ENCODE data around the gene TACC3.

TACC3 gene

DNA sequence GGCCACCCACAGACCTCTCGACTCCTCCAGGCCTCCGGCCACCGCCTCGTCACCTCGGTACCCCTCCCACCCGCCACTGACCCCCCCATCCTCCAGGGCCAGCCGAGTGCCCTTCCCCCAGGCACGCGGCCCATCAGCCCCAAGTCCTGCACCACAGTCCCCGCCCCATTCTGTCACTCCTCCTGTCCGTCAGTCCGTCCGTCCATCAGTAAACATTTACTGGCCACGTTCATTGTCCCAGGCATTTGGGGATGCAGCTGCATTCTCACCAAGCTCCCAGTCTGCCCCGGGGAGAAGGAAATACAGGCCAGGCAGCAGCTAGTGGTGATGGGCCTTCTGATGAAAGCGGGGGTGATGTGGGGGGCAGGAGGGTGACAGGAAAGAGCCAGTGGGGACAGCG, 36.5 kb downstream of the TACC3 start:
- TF ChIP-seq, protein P1, sequence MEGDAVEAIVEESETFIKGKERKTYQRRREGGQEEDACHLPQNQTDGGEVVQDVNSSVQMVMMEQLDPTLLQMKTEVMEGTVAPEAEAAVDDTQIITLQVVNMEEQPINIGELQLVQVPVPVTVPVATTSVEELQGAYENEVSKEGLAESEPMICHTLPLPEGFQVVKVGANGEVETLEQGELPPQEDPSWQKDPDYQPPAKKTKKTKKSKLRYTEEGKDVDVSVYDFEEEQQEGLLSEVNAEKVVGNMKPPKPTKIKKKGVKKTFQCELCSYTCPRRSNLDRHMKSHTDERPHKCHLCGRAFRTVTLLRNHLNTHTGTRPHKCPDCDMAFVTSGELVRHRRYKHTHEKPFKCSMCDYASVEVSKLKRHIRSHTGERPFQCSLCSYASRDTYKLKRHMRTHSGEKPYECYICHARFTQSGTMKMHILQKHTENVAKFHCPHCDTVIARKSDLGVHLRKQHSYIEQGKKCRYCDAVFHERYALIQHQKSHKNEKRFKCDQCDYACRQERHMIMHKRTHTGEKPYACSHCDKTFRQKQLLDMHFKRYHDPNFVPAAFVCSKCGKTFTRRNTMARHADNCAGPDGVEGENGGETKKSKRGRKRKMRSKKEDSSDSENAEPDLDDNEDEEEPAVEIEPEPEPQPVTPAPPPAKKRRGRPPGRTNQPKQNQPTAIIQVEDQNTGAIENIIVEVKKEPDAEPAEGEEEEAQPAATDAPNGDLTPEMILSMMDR (IDR thresholded peaks at IDR 0.05; ENCODE audit: control insufficient read depth, insufficient read depth, low read depth, low read length, missing control alignments) = no peak
- no peak for DNase-seq (ENCODE audit: low read depth)
- no peak overlapping the region for H3K4me3 ChIP-seq (ENCODE audit: control insufficient read depth, low read depth, low read length)

DNA sequence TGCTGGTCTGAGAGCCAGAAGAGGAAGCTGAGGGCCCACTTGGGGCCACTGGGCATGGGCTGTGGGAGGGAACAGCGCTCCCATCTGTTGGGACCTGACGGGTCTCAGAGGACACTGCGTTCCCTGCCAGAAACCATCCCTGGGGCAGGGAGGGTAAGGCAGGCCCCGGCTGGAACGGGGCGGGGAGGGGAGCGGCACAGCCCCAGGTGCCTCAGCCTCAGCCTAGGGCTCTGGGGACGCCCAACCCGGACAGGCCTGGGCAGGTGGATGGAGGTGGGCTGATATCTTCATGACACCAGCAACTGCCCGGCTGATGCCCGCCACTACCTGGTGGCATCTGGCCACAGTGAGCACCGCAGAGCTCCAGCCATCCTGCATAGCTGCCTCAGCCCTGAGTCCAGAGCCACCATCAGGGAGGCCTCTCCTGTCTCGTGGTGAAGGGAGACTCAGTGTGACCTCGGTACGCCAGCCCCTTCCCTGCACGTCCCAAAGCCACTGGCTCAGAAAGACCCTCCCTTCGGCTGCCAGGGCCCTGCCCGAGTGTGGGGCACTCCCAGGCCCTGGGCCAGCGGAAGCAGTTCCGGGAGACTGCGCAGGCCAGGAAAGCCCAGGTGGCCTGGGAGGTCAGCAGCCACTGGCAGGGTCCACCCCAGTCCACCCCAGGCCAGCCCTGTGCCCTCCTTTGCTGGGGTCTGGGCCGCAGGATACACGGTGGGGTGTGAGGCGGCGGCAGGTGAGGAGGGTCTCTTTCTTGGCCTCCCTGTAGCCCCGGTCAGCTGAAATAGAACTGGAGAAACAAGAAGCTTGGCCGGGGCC, 37.2 kb downstream of the TACC3 start:
- TF ChIP-seq, protein P1 (IDR thresholded peaks at IDR 0.05; ENCODE audit: control insufficient read depth, insufficient read depth, low read depth, low read length, missing control alignments) = no peak
- no peak for DNase-seq (ENCODE audit: low read depth)

DNA sequence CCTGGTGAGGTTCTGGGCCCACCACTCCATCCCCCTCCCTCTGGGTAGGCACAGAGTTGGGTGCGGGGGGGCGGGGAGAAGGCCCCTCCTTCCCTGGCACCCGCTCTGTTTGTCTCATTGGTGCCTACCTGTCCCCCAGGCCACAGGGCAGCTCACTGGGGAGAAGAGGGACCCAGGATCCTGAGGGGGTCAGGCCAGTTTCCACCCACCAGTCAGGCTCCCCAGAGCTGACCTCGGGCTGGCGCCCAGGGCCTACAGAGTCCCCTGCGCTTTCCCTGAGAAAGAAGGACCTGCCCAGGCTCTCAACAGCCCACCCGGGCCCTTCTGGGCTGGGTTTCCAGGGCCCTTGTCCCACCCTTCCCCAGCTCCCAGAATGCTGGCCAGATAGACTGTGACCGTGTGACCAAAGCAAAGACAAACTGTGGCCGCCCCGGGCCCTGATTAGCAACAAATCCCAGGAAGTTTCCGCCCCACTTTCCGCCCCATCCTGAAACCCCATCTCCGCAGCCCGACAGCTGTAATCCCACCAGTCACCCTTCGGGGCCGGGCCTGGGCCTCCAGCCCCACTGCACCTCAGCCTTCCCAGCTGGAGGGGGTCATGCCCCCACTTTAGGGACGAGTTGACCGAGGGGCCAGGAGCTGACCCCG, 38.0 kb downstream of the TACC3 start:
- DNase-seq (ENCODE audit: low read depth) = no peak
- H3K4me3 ChIP-seq (ENCODE audit: control insufficient read depth, low read depth, low read length) = no peak overlapping the region
- TF ChIP-seq, protein P1 (IDR thresholded peaks at IDR 0.05; ENCODE audit: control insufficient read depth, insufficient read depth, low read depth, low read length, missing control alignments) = no peak

More for the DNA sequence above, 37.2 kb downstream of the TACC3 start:
- no peak overlapping the region for H3K4me3 ChIP-seq (ENCODE audit: control insufficient read depth, low read depth, low read length)

DNA sequence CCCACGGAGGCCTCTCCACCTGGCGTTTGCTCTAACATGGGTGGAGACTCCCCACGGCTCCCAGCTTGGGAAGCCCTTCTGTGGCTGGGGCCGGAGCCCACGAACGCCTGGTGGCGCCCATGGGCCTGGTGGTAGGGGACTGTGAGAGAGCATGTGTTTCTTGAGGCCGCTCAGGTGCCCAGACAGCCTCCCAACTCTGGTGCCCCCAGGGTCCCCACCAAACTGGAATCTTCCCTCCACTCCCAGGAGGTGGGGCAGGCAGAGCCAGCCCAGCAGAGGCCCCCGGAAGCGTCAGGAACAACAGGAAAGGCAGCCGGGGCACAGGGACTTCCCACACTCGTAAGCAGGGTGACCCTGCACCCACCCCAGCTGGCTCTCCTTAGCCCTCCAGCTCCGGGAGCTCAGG, 38.5 kb downstream of the TACC3 start:
- no peak overlapping the region for H3K4me3 ChIP-seq (ENCODE audit: control insufficient read depth, low read depth, low read length)
- TF ChIP-seq, protein P1 (IDR thresholded peaks at IDR 0.05; ENCODE audit: control insufficient read depth, insufficient read depth, low read depth, low read length, missing control alignments) = no peak
- no peak for DNase-seq (ENCODE audit: low read depth)

DNA sequence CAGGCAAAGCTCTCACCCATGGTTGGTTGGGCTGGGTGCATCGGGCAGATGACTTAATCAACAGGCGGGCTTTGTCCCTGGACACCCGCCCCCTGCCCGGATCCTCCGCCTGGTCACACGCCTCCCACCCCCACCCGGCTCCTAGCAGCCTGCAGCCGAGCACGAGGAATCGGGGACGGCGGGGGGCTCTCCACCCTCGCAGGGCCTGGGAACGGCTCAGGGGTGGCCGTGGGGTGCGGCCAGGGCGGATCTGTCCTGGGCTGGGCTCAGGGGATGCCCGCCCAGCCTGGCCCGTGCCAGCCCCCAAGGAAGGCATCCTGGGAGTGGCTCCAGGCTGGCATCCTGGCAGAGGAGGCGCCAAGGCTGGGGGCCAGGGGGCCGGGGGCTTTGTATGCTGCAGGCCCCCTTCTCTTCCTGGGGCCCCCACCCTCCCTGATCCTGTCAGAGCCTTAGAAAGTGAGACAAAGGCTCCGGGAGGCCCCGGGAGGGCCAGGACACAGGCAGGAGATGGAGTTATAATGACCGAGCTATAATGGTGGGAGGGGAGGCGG, 39.3 kb downstream of the TACC3 start:
- TF ChIP-seq, protein P1 (IDR thresholded peaks at IDR 0.05; ENCODE audit: control insufficient read depth, insufficient read depth, low read depth, low read length, missing control alignments) = no peak
- DNase-seq (ENCODE audit: low read depth) = no peak
- H3K4me3 ChIP-seq (ENCODE audit: control insufficient read depth, low read depth, low read length) = no peak overlapping the region

DNA sequence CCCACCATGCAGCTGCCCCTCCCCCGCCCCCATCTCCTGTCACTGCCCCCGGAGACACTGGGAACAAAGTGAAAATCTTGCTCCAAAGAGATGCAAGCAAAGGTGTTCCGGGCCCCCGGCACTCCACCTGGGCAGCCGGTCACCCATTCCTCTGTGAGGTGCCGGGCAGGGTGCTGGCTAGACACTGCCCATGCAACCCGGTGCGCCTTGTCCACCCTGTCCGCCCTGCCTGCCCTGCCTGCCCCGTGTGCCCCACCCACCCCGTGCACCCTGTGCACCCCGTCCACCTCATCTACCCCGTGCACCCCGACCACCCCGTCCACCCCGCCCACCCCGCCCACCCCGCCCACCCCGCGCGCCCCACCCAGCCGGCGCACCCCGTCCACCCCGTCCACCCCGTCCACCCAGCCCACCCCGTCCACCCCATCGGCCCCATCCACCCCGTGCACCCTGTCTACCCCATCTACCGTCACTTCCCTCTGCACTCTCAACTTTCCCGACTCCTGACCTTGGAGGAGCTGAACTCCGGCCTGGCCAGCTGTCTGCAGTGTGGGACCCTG, 39.9 kb downstream of the TACC3 start:
- H3K4me3 ChIP-seq (ENCODE audit: control insufficient read depth, low read depth, low read length) = no peak overlapping the region
- DNase-seq (ENCODE audit: low read depth) = no peak
- TF ChIP-seq, protein P1 (IDR thresholded peaks at IDR 0.05; ENCODE audit: control insufficient read depth, insufficient read depth, low read depth, low read length, missing control alignments) = no peak

Measured in AG09309 (cell line).